PFSK-1 (cell line): ENCODE measurements around the gene IL1RN.

Experiments
- POLR2AphosphoS5 ChIP-seq: IDR thresholded peaks from 2 replicates; pipeline ENCODE4 v1.6.1; 2012; ENCODE audit warnings: low read depth, mild to moderate bottlenecking, control low read depth, low read length, moderate library complexity
- SIN3A ChIP-seq: IDR thresholded peaks from 2 replicates; pipeline ENCODE4 v1.6.1; 2012; ENCODE audit warnings: mild to moderate bottlenecking, low read length, moderate library complexity, borderline replicate concordance; ENCODE audit not compliant: insufficient read depth
- TF ChIP-seq, protein P1 (sequence below), 2 experiments: IDR thresholded peaks; 2 replicates each; pipeline versions ENCODE4 v1.6.1 to v1.8.0; 2011 to 2012; ENCODE audit warnings: low read depth in 2 of 2, low read length in 2 of 2, control low read depth in 1 of 2, inconsistent platforms in 1 of 2, mild to moderate bottlenecking in 1 of 2, moderate library complexity in 1 of 2; ENCODE audit not compliant: insufficient read depth in 1 of 2

DNA sequence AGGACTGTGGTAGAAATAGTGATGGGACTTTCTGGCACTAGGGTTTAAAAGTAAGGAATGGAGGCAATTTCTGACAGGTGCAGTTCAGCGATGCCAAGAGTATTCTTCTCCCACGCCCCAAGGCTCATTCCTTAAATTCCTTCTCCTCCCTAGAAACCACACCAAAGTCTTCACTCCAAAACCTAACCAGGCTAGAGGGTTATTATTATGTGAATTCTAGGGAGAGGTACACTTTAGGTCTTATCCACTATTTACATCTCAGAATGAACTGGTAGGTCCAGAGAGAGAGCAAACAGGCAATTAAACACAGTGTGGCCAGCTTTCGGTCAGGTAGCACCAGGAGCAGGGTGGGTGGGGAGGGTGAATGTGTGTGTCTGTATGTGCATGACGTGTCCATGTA lies 48.3 kb upstream of the IL1RN start:
- TF ChIP-seq, protein P1, sequence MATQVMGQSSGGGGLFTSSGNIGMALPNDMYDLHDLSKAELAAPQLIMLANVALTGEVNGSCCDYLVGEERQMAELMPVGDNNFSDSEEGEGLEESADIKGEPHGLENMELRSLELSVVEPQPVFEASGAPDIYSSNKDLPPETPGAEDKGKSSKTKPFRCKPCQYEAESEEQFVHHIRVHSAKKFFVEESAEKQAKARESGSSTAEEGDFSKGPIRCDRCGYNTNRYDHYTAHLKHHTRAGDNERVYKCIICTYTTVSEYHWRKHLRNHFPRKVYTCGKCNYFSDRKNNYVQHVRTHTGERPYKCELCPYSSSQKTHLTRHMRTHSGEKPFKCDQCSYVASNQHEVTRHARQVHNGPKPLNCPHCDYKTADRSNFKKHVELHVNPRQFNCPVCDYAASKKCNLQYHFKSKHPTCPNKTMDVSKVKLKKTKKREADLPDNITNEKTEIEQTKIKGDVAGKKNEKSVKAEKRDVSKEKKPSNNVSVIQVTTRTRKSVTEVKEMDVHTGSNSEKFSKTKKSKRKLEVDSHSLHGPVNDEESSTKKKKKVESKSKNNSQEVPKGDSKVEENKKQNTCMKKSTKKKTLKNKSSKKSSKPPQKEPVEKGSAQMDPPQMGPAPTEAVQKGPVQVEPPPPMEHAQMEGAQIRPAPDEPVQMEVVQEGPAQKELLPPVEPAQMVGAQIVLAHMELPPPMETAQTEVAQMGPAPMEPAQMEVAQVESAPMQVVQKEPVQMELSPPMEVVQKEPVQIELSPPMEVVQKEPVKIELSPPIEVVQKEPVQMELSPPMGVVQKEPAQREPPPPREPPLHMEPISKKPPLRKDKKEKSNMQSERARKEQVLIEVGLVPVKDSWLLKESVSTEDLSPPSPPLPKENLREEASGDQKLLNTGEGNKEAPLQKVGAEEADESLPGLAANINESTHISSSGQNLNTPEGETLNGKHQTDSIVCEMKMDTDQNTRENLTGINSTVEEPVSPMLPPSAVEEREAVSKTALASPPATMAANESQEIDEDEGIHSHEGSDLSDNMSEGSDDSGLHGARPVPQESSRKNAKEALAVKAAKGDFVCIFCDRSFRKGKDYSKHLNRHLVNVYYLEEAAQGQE (IDR thresholded peaks at IDR 0.05; ENCODE audit: insufficient read depth in 1 of 2, low read depth in 2 of 2, low read length in 2 of 2) = no peak
- TF ChIP-seq POLR2AphosphoS5 = no peak
- TF ChIP-seq SIN3A = no peak
